Measurements from ENCODE around the gene TMEM125. TPM values are rescaled to one million over a fixed set of nuclear protein-coding genes. Genes with fewer than 3 reads are reported as not detected.

TMEM125 gene
- total and polyA plus RNA-seq, 3 donors from 2014 or later, result 0.71 to 2.2 (median 2.0) TPM

- H3K27me3 ChIP-seq, result no peaks in the 10 kb centered on the region
- H3K36me3 ChIP-seq (ENCODE audit: low read depth, missing control alignments), result no peaks in the 10 kb centered on the region
- H3K4me3 ChIP-seq, result no peak overlapping the region
- no peaks in the 10 kb centered on the region for H3K9me3 ChIP-seq
- H3K4me1 ChIP-seq, result peaks cover under 1% of the 10 kb centered on the region
- intact Hi-C loops (cut with DNase I; ENCODE audit: low total_unique reads), result no loop called here
- 88 to 95% methylated on average over 4 to 13 of the region's 13 CpGs for WGBS, 2 donors
- DNase-seq, result no peak
- TF ChIP-seq POLR2A (IDR thresholded peaks at IDR 0.05) (no peak), CTCF (IDR thresholded peaks at IDR 0.05) (no peak)
- H3K27ac ChIP-seq, result no peak overlapping the region
Measured at GRCh38 chr1:43309405-43310025, 39.7 kb downstream of the TMEM125 start.

GRCh38 chr1:43311521-43311920, 41.7 kb downstream of the TMEM125 start:
- no peaks in the 10 kb centered on the region for H3K4me1 ChIP-seq
- TF ChIP-seq CTCF (IDR thresholded peaks at IDR 0.05), result no peak
- TF ChIP-seq POLR2A (IDR thresholded peaks at IDR 0.05), result no peak
- no peak overlapping the region for H3K4me3 ChIP-seq
- no peaks in the 10 kb centered on the region for H3K36me3 ChIP-seq (ENCODE audit: low read depth, missing control alignments)
- DNase-seq, result no peak
- intact Hi-C loops (cut with DNase I; ENCODE audit: low total_unique reads), result no loop called here
- H3K27me3 ChIP-seq, result no peaks in the 10 kb centered on the region
- 90 to 97% methylated on average over 9 of the region's 9 CpGs for WGBS, 2 donors
- no peaks in the 10 kb centered on the region for H3K9me3 ChIP-seq
- no peak overlapping the region for H3K27ac ChIP-seq

- no peak overlapping the region for H3K27ac ChIP-seq
- no peak for DNase-seq
- 85 to 92% methylated on average over 10 to 19 of the region's 19 CpGs for WGBS, 2 donors
- H3K4me3 ChIP-seq, result no peak overlapping the region
- no peaks in the 10 kb centered on the region for H3K9me3 ChIP-seq
- no peaks in the 10 kb centered on the region for H3K27me3 ChIP-seq
- TF ChIP-seq CTCF (IDR thresholded peaks at IDR 0.05), result no peak
- no peak for TF ChIP-seq POLR2A (IDR thresholded peaks at IDR 0.05)
- H3K4me1 ChIP-seq, result no peaks in the 10 kb centered on the region
- intact Hi-C loops (cut with DNase I; ENCODE audit: low total_unique reads), result no loop called here
- H3K36me3 ChIP-seq (ENCODE audit: low read depth, missing control alignments), result no peaks in the 10 kb centered on the region
Measured at GRCh38 chr1:43312212-43312623, 42.4 kb downstream of the TMEM125 start.

- H3K9me3 ChIP-seq, result no peaks in the 10 kb centered on the region
- H3K4me1 ChIP-seq, result no peaks in the 10 kb centered on the region
- no peak overlapping the region for H3K4me3 ChIP-seq
- no peak overlapping the region for H3K27ac ChIP-seq
- no peaks in the 10 kb centered on the region for H3K27me3 ChIP-seq
- H3K36me3 ChIP-seq (ENCODE audit: low read depth, missing control alignments), result no peaks in the 10 kb centered on the region
- 90% methylated on average over 19 to 24 of the region's 24 CpGs for WGBS, 2 donors
- intact Hi-C loops (cut with DNase I; ENCODE audit: low total_unique reads), result no loop called here
- no peak for DNase-seq
- TF ChIP-seq POLR2A (IDR thresholded peaks at IDR 0.05), result no peak
- TF ChIP-seq CTCF (IDR thresholded peaks at IDR 0.05), result no peak
Measured at GRCh38 chr1:43312663-43313515, 43.1 kb downstream of the TMEM125 start.

Data from testis (tissue), 3 donors.